ENCODE results near the gene SLC25A6. TPM values are rescaled to one million over a fixed set of nuclear protein-coding genes. Genes with fewer than 3 reads are reported as not detected.

The SLC25A6 gene
- total and polyA plus RNA-seq, 2 donors (not counting 3 experiments of a cell fraction or from before 2014, with no cell fraction given), result 410 to 1,153 TPM

- no peaks in the 10 kb centered on the region for H3K9me1 ChIP-seq (replicated peaks; ENCODE audit: control insufficient read depth, extremely low read depth, insufficient read depth, low read length)
- BruUV-seq (replicated peaks), result no TSS peak
- H3K9ac ChIP-seq (replicated peaks; ENCODE audit: extremely low read depth, insufficient read depth, low read length), result no peak overlapping the region
- H3K4me3 ChIP-seq (replicated peaks in 1 of 3; ENCODE audit: insufficient read depth in 1 of 3, low read depth in 1 of 3, low read length in 3 of 3), result no peak overlapping the region
- no peak for DNase-seq (ENCODE audit: low read depth, low spot score)
- ChIA-PET CTCF (no interaction called here), POLR2A (no interaction called here)
- dilution Hi-C loops (cut with MboI; ENCODE audit: extremely low pct_ligation_motif_present, low sequenced_read_pairs), result no loop called here
- no peak overlapping the region for H2AFZ ChIP-seq (ENCODE audit: low read depth, low read length)
- H4K20me1 ChIP-seq (replicated peaks; ENCODE audit: control insufficient read depth, extremely low read depth, insufficient read depth, low read length), result peaks cover 3% of the 10 kb centered on the region
- no peak for FAIRE-seq
- no peak overlapping the region for H3K27ac ChIP-seq (ENCODE audit: insufficient read depth, low read depth, low read length)
- H3K4me2 ChIP-seq (ENCODE audit: insufficient read depth, low read length), result no peak overlapping the region
- intact Hi-C loops (cut with micrococcal nuclease), result no loop called here
- peaks cover 15% of the 10 kb centered on the region for H3K4me1 ChIP-seq (ENCODE audit: control insufficient read depth, extremely low read depth, insufficient read depth, low read length)
- TF ChIP-seq CTCF (IDR thresholded peaks at IDR 0.05; ENCODE audit: extremely low read depth in 1 of 2, insufficient read depth in 1 of 2, low read depth in 1 of 2, low read length in 2 of 2), result no peak
- no peak for TF ChIP-seq POLR2AphosphoS5 (IDR thresholded peaks at IDR 0.05; ENCODE audit: insufficient read depth, low read depth, low read length)
- no peak for TF ChIP-seq POLR2A (IDR thresholded peaks at IDR 0.05; ENCODE audit: low read depth, low read length)
- no peak for TF ChIP-seq MAX (IDR thresholded peaks at IDR 0.05; ENCODE audit: insufficient read depth, insufficient read length)
- no peak for TF ChIP-seq MYC (IDR thresholded peaks at IDR 0.05; ENCODE audit: low read depth, low read length)
- no peak for TF ChIP-seq JUN (IDR thresholded peaks at IDR 0.05; ENCODE audit: borderline replicate concordance, insufficient read depth, insufficient read length, low read depth)
- TF ChIP-seq GATA2 (IDR thresholded peaks at IDR 0.05; ENCODE audit: insufficient read depth, insufficient read length, low read depth, low read length), result no peak
- H3K79me2 ChIP-seq (ENCODE audit: control insufficient read depth, insufficient read depth, low read length), result peaks cover 55% of the 10 kb centered on the region
- peaks cover 31 to 55% of the 10 kb centered on the region in 2 experiments for H3K36me3 ChIP-seq (ENCODE audit: control insufficient read depth in 2 of 2, extremely low read depth in 1 of 2, insufficient read depth in 2 of 2, low read length in 2 of 2)
- H3K27me3 ChIP-seq (ENCODE audit: control insufficient read depth in 2 of 2, insufficient read depth in 2 of 2, low read length in 2 of 2), result no peaks in the 10 kb centered on the region
- no peaks in the 10 kb centered on the region for H3K9me3 ChIP-seq (replicated peaks; ENCODE audit: control insufficient read depth, insufficient read depth, low read length)
Measured at GRCh38 chrX:1388651-1389050, 3.3 kb downstream of the SLC25A6 start.

Measured in endothelial cell of umbilical vein (primary cell).